ENCODE measurements around the gene AURKA. TPM values are rescaled to one million over a fixed set of nuclear protein-coding genes. Genes with fewer than 3 reads are reported as not detected.

Gene AURKA
- total and polyA plus RNA-seq, 2 of the 8 experiments (the other 6 are each of a cell fraction or from before 2014, with no cell fraction given), result 45.8 to 84.8 TPM

DNA sequence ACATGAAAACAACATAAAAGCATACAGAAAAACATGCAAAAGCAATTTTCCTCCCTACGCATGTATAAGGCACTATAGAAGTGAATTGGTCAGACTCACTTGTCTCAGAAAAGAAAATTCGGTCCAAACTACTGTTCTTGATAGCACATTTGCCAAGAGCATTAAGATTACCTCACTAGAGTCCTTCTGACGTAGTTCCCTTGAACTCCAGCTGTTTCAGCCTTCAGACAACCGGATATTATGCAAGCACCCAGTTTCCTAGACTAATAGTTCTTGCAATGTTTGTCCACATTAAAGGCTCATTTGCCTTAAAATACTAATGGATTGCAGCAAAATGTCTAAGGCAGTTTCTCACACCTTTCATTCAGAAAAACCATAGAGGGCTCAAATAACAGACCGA, 17.5 kb upstream of the AURKA start:
- ChIA-PET POLR2A (ENCODE audit: partially characterized antibody) (interaction anchor here (1.6 to 1.7 kb wide), 2 partner anchors 11 to 14 kb away, joined by 4 to 5 read pairs; no protein-coding TSS in a partner anchor), CTCF (ENCODE audit: partially characterized antibody) (interaction anchor here (0.8 kb wide), 1 partner anchor 8 kb away, joined by 3 read pairs; no protein-coding TSS in a partner anchor)
- Histone ChIP-seq H4K8ac (ENCODE audit: extremely low read depth, insufficient read depth, low read length) (no peak overlapping the region), H3K27ac (ENCODE audit: low read depth, low read length) (no peak overlapping the region), H2BK20ac (ENCODE audit: low read length) (no peak overlapping the region), H3K79me2 (ENCODE audit: control insufficient read depth in 1 of 2, insufficient read depth in 2 of 2, low read length in 2 of 2) (peaks cover 0 to 6% of the 10 kb centered on the region in 2 experiments; a peak in 2 of 4 replicates), H3K14ac (ENCODE audit: insufficient read length) (no peak overlapping the region), H4K5ac (ENCODE audit: insufficient read length, low read depth, low read length) (no peak overlapping the region), H3K27me3 (replicated peaks in 1 of 4; ENCODE audit: control insufficient read depth in 3 of 4, extremely low read depth in 1 of 4, insufficient read depth in 3 of 4, low read length in 3 of 4) (no peaks in the 10 kb centered on the region), H3K9me3 (ENCODE audit: insufficient read depth in 2 of 2, low read depth in 1 of 2, low read length in 1 of 2) (no peaks in the 10 kb centered on the region), H3K4ac (replicated peaks; ENCODE audit: insufficient read length, low read depth, low read length) (no peak overlapping the region), H3K23me2 (ENCODE audit: low read depth, low read length) (no peaks in the 10 kb centered on the region), H3K9ac (replicated peaks in 1 of 4; ENCODE audit: extremely low read depth in 1 of 4, low read depth in 3 of 4, low read length in 3 of 4) (no peak overlapping the region), H3K79me1 (ENCODE audit: low read depth, low read length) (no peaks in the 10 kb centered on the region), H3K4me2 (ENCODE audit: insufficient read depth in 1 of 2, low read depth in 2 of 2, low read length in 2 of 2) (no peak overlapping the region), H3K56ac (replicated peaks; ENCODE audit: insufficient read length, low read depth, low read length) (no peak overlapping the region), H2AK5ac (ENCODE audit: low read depth, low read length) (no peak overlapping the region), H3K4me1 (replicated peaks in 1 of 4; ENCODE audit: control insufficient read depth in 3 of 4, insufficient read depth in 4 of 4, low read length in 3 of 4) (no peaks in the 10 kb centered on the region), H2AFZ (ENCODE audit: low read length) (no peak overlapping the region), H2BK5ac (ENCODE audit: low read depth, low read length) (no peak overlapping the region), H2BK15ac (ENCODE audit: low read length) (no peak overlapping the region), H3K4me3 (ENCODE audit: extremely low read depth in 1 of 4, insufficient read depth in 2 of 4, low read depth in 3 of 4, low read length in 4 of 4) (no peak overlapping the region), H3K23ac (ENCODE audit: insufficient read length) (no peak overlapping the region), H2BK120ac (replicated peaks; ENCODE audit: low read depth, low read length) (no peak overlapping the region), H3K36me3 (ENCODE audit: control insufficient read depth in 2 of 4, insufficient read depth in 4 of 4, low read length in 3 of 4) (peaks cover 2 to 35% (median 21%) of the 10 kb centered on the region in 4 experiments; a peak in 7 of 8 replicates), H3K18ac (ENCODE audit: extremely low read depth, low read length) (no peak overlapping the region), H2BK12ac (ENCODE audit: low read depth, low read length) (no peak overlapping the region), H4K20me1 (replicated peaks in 1 of 2; ENCODE audit: control insufficient read depth in 1 of 2, insufficient read depth in 2 of 2, low read length in 2 of 2) (peaks cover 2 to 5% of the 10 kb centered on the region in 2 experiments), H4K91ac (replicated peaks; ENCODE audit: insufficient read length, low read length) (no peak overlapping the region)
- no peak for TF ChIP-seq SIRT6 (IDR thresholded peaks at IDR 0.05; ENCODE audit: low read length)
- no peak for TF ChIP-seq CREB1 (IDR thresholded peaks at IDR 0.05)
- TF ChIP-seq, protein P1, sequence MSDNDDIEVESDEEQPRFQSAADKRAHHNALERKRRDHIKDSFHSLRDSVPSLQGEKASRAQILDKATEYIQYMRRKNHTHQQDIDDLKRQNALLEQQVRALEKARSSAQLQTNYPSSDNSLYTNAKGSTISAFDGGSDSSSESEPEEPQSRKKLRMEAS (IDR thresholded peaks at IDR 0.05), result no peak
- TF ChIP-seq EGR1 (IDR thresholded peaks at IDR 0.05; ENCODE audit: borderline replicate concordance, low read depth, low read length), result no peak
- no peak for TF ChIP-seq ZNF274 (IDR thresholded peaks at IDR 0.05; ENCODE audit: borderline replicate concordance, extremely low read depth, low read length)
- TF ChIP-seq GABPA (IDR thresholded peaks at IDR 0.05; ENCODE audit: borderline replicate concordance, insufficient read depth, low read length), result no peak
- no peak for TF ChIP-seq CTBP2 (IDR thresholded peaks at IDR 0.05; ENCODE audit: borderline replicate concordance, insufficient read depth, insufficient read length, low read length)
- WGBS, 2 experiments (ENCODE audit: extremely low coverage in 1 of 2, insufficient coverage in 1 of 2, insufficient read length in 1 of 2, insufficient replicate concordance in 2 of 2, low coverage in 1 of 2, low lambda C conversion rate in 2 of 2, missing lambda C conversion rate in 1 of 2), result 91% methylated on average over 5 of the region's 5 CpGs; no CpG with 5 or more reads in 1 of the 2 experiments
- FAIRE-seq (no peak), DNase-seq (ENCODE audit: low read depth in 1 of 2, low spot score in 2 of 2) (no peak)

All from H1 (cell line).